ENCODE measurements around the gene CAVIN2. TPM values are rescaled to one million over a fixed set of nuclear protein-coding genes. Genes with fewer than 3 reads are reported as not detected.

The CAVIN2 gene
- polyA plus RNA-seq, 3 donors, result 0.07 to 3.1 (median 1.2) TPM

DNA sequence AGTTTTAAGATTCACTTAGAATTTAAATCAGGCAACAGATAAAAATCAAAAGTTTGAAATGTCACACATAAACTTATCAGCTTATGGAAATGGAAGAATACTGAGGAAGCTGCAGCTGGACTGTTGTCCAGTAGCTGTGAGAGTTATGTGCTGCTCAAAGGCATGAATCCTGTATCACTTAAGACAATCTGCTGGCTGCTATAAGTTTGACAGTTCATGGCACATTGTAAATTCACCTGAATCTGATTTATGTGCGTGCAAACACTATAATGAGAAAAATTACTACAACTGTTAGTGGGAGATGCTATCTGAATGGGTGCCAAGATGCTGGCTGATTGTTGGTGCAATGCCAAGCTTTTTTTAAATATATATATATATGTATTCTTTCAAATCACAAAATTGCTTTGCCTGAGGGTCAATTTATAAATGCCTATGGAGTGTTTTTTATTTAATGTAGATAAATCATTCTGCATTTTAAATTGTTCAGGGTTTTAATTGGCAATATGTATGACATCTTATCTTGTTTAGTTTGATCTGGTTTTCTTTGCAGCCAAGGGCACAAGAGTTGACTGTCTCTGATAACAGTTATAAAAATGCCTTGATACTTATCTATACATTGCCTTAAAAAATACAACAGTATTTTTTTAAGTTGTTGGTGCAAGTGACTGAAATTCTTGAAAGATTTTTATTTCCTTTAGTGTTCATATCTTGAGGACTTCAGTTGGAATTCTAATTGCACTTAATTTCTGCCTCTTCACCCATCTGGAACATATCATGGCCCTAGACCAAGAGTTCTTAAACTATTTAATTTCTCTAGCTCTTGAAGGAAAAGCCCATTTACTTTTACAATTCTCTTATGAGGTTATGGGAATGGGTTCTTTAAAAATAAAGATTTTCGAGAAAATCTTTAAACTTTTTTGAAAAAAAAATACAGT is 48.7 kb downstream of the CAVIN2 start:
- no peaks in the 10 kb centered on the region for H3K36me3 ChIP-seq (replicated peaks in 1 of 2; ENCODE audit: control insufficient read depth in 1 of 2, insufficient read depth in 2 of 2, low read length in 2 of 2)
- WGBS (ENCODE audit: insufficient coverage), result no CpG with 5 or more reads among the region's 2 CpGs
- H3K9ac ChIP-seq (ENCODE audit: insufficient read depth, low read length, poor library complexity, severe bottlenecking), result no peak overlapping the region
- TF ChIP-seq, protein P1, sequence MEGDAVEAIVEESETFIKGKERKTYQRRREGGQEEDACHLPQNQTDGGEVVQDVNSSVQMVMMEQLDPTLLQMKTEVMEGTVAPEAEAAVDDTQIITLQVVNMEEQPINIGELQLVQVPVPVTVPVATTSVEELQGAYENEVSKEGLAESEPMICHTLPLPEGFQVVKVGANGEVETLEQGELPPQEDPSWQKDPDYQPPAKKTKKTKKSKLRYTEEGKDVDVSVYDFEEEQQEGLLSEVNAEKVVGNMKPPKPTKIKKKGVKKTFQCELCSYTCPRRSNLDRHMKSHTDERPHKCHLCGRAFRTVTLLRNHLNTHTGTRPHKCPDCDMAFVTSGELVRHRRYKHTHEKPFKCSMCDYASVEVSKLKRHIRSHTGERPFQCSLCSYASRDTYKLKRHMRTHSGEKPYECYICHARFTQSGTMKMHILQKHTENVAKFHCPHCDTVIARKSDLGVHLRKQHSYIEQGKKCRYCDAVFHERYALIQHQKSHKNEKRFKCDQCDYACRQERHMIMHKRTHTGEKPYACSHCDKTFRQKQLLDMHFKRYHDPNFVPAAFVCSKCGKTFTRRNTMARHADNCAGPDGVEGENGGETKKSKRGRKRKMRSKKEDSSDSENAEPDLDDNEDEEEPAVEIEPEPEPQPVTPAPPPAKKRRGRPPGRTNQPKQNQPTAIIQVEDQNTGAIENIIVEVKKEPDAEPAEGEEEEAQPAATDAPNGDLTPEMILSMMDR (IDR thresholded peaks at IDR 0.05), result no peak
- H3K4me3 ChIP-seq (replicated peaks in 1 of 3; ENCODE audit: low read depth in 2 of 3, low read length in 3 of 3), result no peak overlapping the region
- no peak overlapping the region for H3K27ac ChIP-seq (ENCODE audit: low read depth in 1 of 2, low read length in 2 of 2)
- no peak overlapping the region for H3K27ac Mint-ChIP-seq
- H3K9me3 ChIP-seq (replicated peaks in 1 of 2; ENCODE audit: control insufficient read depth in 1 of 2, insufficient read depth in 1 of 2, low read length in 2 of 2), result no peaks in the 10 kb centered on the region
- H3K4me1 ChIP-seq (ENCODE audit: control insufficient read depth in 1 of 2, insufficient read depth in 2 of 2, low read length in 2 of 2), result no peaks in the 10 kb centered on the region
- intact Hi-C loops (cut with micrococcal nuclease), result no loop called here
- peaks cover 3% of the 10 kb centered on the region for H3K4me1 Mint-ChIP-seq
- DNase-seq, result no peak
- no peak overlapping the region for H3K4me3 Mint-ChIP-seq
- no peaks in the 10 kb centered on the region for H4K20me1 ChIP-seq (ENCODE audit: insufficient read depth, low read length)
- H3K27me3 Mint-ChIP-seq (ENCODE audit: low read depth in 3 of 3), result no peaks in the 10 kb centered on the region
- no peak overlapping the region for H2AFZ ChIP-seq (ENCODE audit: insufficient read depth, low read depth, low read length, poor library complexity, severe bottlenecking)
- H3K9me3 Mint-ChIP-seq, result peaks cover 0 to 1% (median 0%) of the 10 kb centered on the region in 7 donors
- H3K4me2 ChIP-seq (replicated peaks; ENCODE audit: extremely low read depth, low read length, poor library complexity, severe bottlenecking), result no peak overlapping the region
- H3K36me3 Mint-ChIP-seq, result no peaks in the 10 kb centered on the region
- no peaks in the 10 kb centered on the region for H3K27me3 ChIP-seq (ENCODE audit: control insufficient read depth in 2 of 2, insufficient read depth in 2 of 2, low read length in 2 of 2)
- H3K79me2 ChIP-seq (ENCODE audit: insufficient read depth, low read length), result no peaks in the 10 kb centered on the region

DNA sequence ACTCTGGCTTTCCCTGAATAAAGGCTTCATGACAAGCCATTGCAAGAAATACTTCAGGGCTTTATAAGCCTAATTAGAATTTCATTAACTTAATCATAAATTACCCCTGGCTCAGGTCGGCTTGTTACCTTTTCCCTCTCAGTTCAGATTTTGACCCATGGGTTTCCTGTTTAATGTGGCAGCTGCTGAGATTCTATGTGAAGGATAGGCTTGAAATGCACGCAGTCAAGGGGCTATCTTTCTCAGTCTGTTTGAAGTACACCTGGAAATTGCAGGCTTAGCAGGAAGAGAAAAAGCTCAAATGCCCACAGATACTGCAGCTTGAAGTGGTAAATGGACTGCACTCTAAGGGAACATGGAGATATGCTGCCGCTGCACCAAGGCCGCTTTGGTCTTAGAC is 49.4 kb downstream of the CAVIN2 start:
- H3K4me2 ChIP-seq (replicated peaks; ENCODE audit: extremely low read depth, low read length, poor library complexity, severe bottlenecking), result no peak overlapping the region
- no peaks in the 10 kb centered on the region for H3K36me3 ChIP-seq (replicated peaks in 1 of 2; ENCODE audit: control insufficient read depth in 1 of 2, insufficient read depth in 2 of 2, low read length in 2 of 2)
- H3K9me3 Mint-ChIP-seq, result peaks cover 0 to 1% (median 0%) of the 10 kb centered on the region in 7 donors
- no peak overlapping the region for H2AFZ ChIP-seq (ENCODE audit: insufficient read depth, low read depth, low read length, poor library complexity, severe bottlenecking)
- no CpG with 5 or more reads among the region's 4 CpGs for WGBS (ENCODE audit: insufficient coverage)
- no peaks in the 10 kb centered on the region for H3K4me1 ChIP-seq (ENCODE audit: control insufficient read depth in 1 of 2, insufficient read depth in 2 of 2, low read length in 2 of 2)
- TF ChIP-seq, protein P1 (IDR thresholded peaks at IDR 0.05), result no peak
- no peaks in the 10 kb centered on the region for H3K9me3 ChIP-seq (replicated peaks in 1 of 2; ENCODE audit: control insufficient read depth in 1 of 2, insufficient read depth in 1 of 2, low read length in 2 of 2)
- no peaks in the 10 kb centered on the region for H3K36me3 Mint-ChIP-seq
- H4K20me1 ChIP-seq (ENCODE audit: insufficient read depth, low read length), result no peaks in the 10 kb centered on the region
- no peak overlapping the region for H3K27ac Mint-ChIP-seq
- no peak for DNase-seq
- peaks cover 4% of the 10 kb centered on the region for H3K4me1 Mint-ChIP-seq
- no peaks in the 10 kb centered on the region for H3K27me3 ChIP-seq (ENCODE audit: control insufficient read depth in 2 of 2, insufficient read depth in 2 of 2, low read length in 2 of 2)
- H3K27ac ChIP-seq (ENCODE audit: low read depth in 1 of 2, low read length in 2 of 2), result no peak overlapping the region
- no peak overlapping the region for H3K4me3 ChIP-seq (replicated peaks in 1 of 3; ENCODE audit: low read depth in 2 of 3, low read length in 3 of 3)
- H3K9ac ChIP-seq (ENCODE audit: insufficient read depth, low read length, poor library complexity, severe bottlenecking), result no peak overlapping the region
- intact Hi-C loops (cut with micrococcal nuclease), result no loop called here
- no peak overlapping the region for H3K4me3 Mint-ChIP-seq
- no peaks in the 10 kb centered on the region for H3K27me3 Mint-ChIP-seq (ENCODE audit: low read depth in 3 of 3)
- no peaks in the 10 kb centered on the region for H3K79me2 ChIP-seq (ENCODE audit: insufficient read depth, low read length)
